OCI-LY3 (cell line): ENCODE results near the gene ZBTB16.

Experiments used
- H2AFZ ChIP-seq: fragments of 200-600, 300-600 bp; shearing (Covaris generic); 2 replicates; pipeline ENCODE4 v1.6.0; 2014; ENCODE audit warnings: antibody characterized with exemption, low read depth, low read length
- H3K27ac ChIP-seq: fragments of 200-600, 300-600 bp; sonication (generic); 2 replicates; pipeline ENCODE4 v1.5.1; 2014; ENCODE audit warnings: mild to moderate bottlenecking, low read length, moderate library complexity, mixed read lengths
- H3K27me3 ChIP-seq: fragments of 200-600, 300-600 bp; sonication (generic); 2 replicates; pipeline ENCODE4 v1.6.1; 2014; ENCODE audit warnings: low read depth, low read length, mixed read lengths
- H3K36me3 ChIP-seq: fragments of 200-600, 300-600 bp; sonication (generic); replicated peaks from 2 replicates; pipeline ENCODE3; 2014; ENCODE audit warnings: low read depth, low read length, mixed read lengths
- H3K4me1 ChIP-seq: fragments of 300-600, 200-600 bp; sonication (generic); 2 replicates; pipeline ENCODE4 v1.6.1; 2014; ENCODE audit warnings: low read length, mixed read lengths
- H3K4me2 ChIP-seq: fragments of 200-600, 300-600 bp; sonication (generic); 2 replicates; pipeline ENCODE4 v1.6.1; 2014; ENCODE audit warnings: low read length, mixed read lengths
- H3K4me3 ChIP-seq: fragments of 300-600, 200-600 bp; sonication (generic); 2 replicates; pipeline ENCODE4 v1.5.1; 2014; ENCODE audit warnings: antibody characterized with exemption, mild to moderate bottlenecking, low read length, moderate library complexity
- H3K79me2 ChIP-seq: fragments of 300-600, 200-600 bp; shearing (Covaris generic); 2 replicates; pipeline ENCODE4 v1.6.1; 2014; ENCODE audit warnings: mild to moderate bottlenecking, low read length, mixed read lengths
- H3K9ac ChIP-seq: fragments of 300-600, 200-600 bp; shearing (Covaris generic); 2 replicates; pipeline ENCODE4 v1.6.0; 2014; ENCODE audit warnings: mild to moderate bottlenecking, low read length, moderate library complexity
- H3K9me3 ChIP-seq: fragments of 200-600, 300-600 bp; shearing (Covaris generic); 2 replicates; pipeline ENCODE4 v1.6.1; 2014; ENCODE audit warnings: low read length, mixed read lengths; ENCODE audit not compliant: insufficient read depth
- H4K20me1 ChIP-seq: fragments of 200-600, 300-600 bp; sonication (generic); 2 replicates; pipeline ENCODE4 v1.6.1; 2016; ENCODE audit warnings: low read length, mixed read lengths; ENCODE audit not compliant: insufficient read depth
- EZH2phosphoT487 ChIP-seq: fragments of 200-600 bp; shearing (Covaris generic); IDR thresholded peaks from 2 replicates; pipeline ENCODE4 v1.6.1; 2018; ENCODE audit warnings: antibody characterized with exemption, mixed run types, low read depth
- TF ChIP-seq, protein P1 (sequence below): fragments of 200-600, 300-600 bp; sonication (generic); IDR thresholded peaks from 2 replicates; pipeline ENCODE4 v1.5.1; 2014; ENCODE audit warnings: antibody characterized with exemption, low read length, low read depth

ZBTB16 gene

DNA sequence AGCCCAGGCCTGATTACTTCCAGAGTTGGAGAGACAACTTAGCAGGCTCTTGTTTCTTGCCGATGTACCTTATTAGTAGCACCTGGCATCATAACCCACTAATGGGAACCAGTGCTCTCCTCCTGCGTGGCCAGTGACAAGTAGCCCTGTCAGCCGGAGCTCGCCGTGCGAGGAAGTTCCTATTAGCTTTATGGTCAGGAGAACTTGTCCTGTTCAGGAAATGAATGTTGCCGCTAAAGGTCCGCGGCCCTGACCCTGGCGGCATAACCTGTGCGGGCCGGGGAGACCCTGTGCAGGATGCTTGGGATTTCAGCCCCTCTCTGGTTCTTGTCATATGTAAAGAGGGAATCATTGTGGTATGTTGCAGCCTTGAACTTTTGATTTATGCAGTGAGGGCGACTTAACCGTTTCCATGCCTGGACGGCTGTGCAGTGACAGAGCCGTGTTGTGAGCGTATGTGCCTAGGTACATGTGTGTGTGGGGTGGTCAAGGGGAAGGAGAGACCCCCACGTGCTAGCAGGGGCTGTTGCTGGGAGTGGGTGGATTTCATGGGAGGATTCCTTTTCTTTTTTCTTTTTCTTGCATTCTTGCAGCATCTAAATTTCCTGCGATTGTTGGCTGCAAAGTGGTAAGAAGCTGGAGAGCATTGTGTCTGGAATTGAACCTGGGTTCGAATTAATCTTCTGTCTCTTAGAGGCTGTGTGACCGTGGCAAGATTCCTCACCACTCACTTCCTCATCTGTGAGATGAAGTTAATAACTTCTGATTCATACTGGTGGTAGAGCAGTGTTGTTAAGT is 15.2 kb downstream of the ZBTB16 start:
- peaks cover 35% of the 10 kb centered on the region for H3K27me3 ChIP-seq
- H3K9ac ChIP-seq = no peak overlapping the region
- no peak overlapping the region for H3K27ac ChIP-seq
- H4K20me1 ChIP-seq = no peaks in the 10 kb centered on the region
- H3K4me1 ChIP-seq = peaks cover 11% of the 10 kb centered on the region
- no peaks in the 10 kb centered on the region for H3K9me3 ChIP-seq
- H3K4me3 ChIP-seq = no peak overlapping the region
- H2AFZ ChIP-seq = no peak overlapping the region
- TF ChIP-seq, protein P1, sequence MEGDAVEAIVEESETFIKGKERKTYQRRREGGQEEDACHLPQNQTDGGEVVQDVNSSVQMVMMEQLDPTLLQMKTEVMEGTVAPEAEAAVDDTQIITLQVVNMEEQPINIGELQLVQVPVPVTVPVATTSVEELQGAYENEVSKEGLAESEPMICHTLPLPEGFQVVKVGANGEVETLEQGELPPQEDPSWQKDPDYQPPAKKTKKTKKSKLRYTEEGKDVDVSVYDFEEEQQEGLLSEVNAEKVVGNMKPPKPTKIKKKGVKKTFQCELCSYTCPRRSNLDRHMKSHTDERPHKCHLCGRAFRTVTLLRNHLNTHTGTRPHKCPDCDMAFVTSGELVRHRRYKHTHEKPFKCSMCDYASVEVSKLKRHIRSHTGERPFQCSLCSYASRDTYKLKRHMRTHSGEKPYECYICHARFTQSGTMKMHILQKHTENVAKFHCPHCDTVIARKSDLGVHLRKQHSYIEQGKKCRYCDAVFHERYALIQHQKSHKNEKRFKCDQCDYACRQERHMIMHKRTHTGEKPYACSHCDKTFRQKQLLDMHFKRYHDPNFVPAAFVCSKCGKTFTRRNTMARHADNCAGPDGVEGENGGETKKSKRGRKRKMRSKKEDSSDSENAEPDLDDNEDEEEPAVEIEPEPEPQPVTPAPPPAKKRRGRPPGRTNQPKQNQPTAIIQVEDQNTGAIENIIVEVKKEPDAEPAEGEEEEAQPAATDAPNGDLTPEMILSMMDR = no peak
- no peak for TF ChIP-seq EZH2phosphoT487
- no peaks in the 10 kb centered on the region for H3K36me3 ChIP-seq
- no peaks in the 10 kb centered on the region for H3K79me2 ChIP-seq
- no peak overlapping the region for H3K4me2 ChIP-seq

GRCh38 chr11:114075344-114075610 is 15.8 kb downstream of the ZBTB16 start:
- no peak overlapping the region for H3K27ac ChIP-seq
- H3K79me2 ChIP-seq = no peaks in the 10 kb centered on the region

DNA sequence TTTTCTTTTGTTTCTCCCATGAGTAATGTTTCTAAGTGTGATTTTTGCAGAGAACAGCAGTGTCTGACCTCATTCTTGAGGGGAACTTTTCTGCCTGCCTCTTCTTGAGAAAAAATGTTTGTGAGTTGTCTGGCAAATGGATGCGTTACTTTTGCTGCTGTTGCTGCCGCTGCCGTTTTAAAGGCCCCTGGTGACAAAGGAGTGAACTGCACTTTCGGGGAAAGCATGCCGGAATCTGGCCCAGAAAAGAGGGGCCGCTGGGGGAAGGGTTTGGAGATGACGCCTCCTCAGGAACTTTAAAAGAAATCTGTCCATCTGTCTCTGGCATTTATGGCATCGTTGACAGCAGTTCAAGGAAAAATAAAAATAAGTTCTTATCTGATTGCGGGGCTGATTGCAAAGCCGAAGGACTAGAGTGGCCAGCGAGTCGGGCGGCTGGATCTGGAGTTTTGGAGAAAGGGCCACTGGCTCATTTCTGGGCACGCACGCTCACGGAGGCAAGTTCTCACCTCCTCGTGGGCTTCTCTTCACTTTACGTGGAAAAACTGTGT is 16.5 kb downstream of the ZBTB16 start:
- peaks cover 33% of the 10 kb centered on the region for H3K27me3 ChIP-seq

More at GRCh38 chr11:114075344-114075610, 15.8 kb downstream of the ZBTB16 start:
- no peak overlapping the region for H2AFZ ChIP-seq
- no peaks in the 10 kb centered on the region for H3K9me3 ChIP-seq
- no peak overlapping the region for H3K4me3 ChIP-seq
- H3K27me3 ChIP-seq = peaks cover 35% of the 10 kb centered on the region
- H3K36me3 ChIP-seq = no peaks in the 10 kb centered on the region
- H3K4me2 ChIP-seq = no peak overlapping the region
- no peaks in the 10 kb centered on the region for H4K20me1 ChIP-seq
- no peak overlapping the region for H3K9ac ChIP-seq
- TF ChIP-seq EZH2phosphoT487 = no peak
- TF ChIP-seq, protein P1 = no peak
- H3K4me1 ChIP-seq = peaks cover 11% of the 10 kb centered on the region

GRCh38 chr11:114076921-114077331 is 17.4 kb downstream of the ZBTB16 start:
- Histone ChIP-seq H3K4me3 (peak overlapping the region; percentile 34), H3K9ac (no peak overlapping the region), H4K20me1 (no peaks in the 10 kb centered on the region), H3K9me3 (no peaks in the 10 kb centered on the region), H3K27me3 (peaks cover 33% of the 10 kb centered on the region), H3K79me2 (no peaks in the 10 kb centered on the region), H3K27ac (no peak overlapping the region), H2AFZ (no peak overlapping the region), H3K4me2 (peak overlapping the region; percentile 61), H3K36me3 (no peaks in the 10 kb centered on the region), H3K4me1 (peaks cover 17% of the 10 kb centered on the region)
- TF ChIP-seq EZH2phosphoT487 = no peak
- TF ChIP-seq, protein P1 = no peak

More for the DNA sequence above, 16.5 kb downstream of the ZBTB16 start:
- TF ChIP-seq, protein P1 = peak; percentile 21
- no peak for TF ChIP-seq EZH2phosphoT487
- H3K9ac ChIP-seq = no peak overlapping the region
- H3K79me2 ChIP-seq = no peaks in the 10 kb centered on the region
- no peak overlapping the region for H2AFZ ChIP-seq
- H3K4me3 ChIP-seq = no peak overlapping the region
- H4K20me1 ChIP-seq = no peaks in the 10 kb centered on the region
- H3K9me3 ChIP-seq = no peaks in the 10 kb centered on the region
- no peak overlapping the region for H3K4me2 ChIP-seq
- H3K36me3 ChIP-seq = no peaks in the 10 kb centered on the region
- peaks cover 11% of the 10 kb centered on the region for H3K4me1 ChIP-seq
- no peak overlapping the region for H3K27ac ChIP-seq
